ENCODE data around the gene ROR1.

Gene ROR1

GRCh38 chr1:63861052-63861691 is 87.4 kb downstream of the ROR1 start:
- no peak for ATAC-seq
- TF ChIP-seq ZFP3 (CRISPR knock-in tag; IDR thresholded peaks at IDR 0.05) (no peak), ISL1 (CRISPR knock-in tag; IDR thresholded peaks at IDR 0.05) (no peak), PATZ1 (CRISPR knock-in tag; IDR thresholded peaks at IDR 0.05; ENCODE audit: borderline replicate concordance) (no peak), TSHZ2 (CRISPR knock-in tag; IDR thresholded peaks at IDR 0.05) (no peak), ARNTL (CRISPR knock-in tag; IDR thresholded peaks at IDR 0.05; ENCODE audit: borderline replicate concordance, low read depth) (no peak), GLIS3 (CRISPR knock-in tag; IDR thresholded peaks at IDR 0.05) (no peak), BACH2 (CRISPR knock-in tag; IDR thresholded peaks at IDR 0.05; ENCODE audit: borderline replicate concordance) (no peak), ZNF8 (CRISPR knock-in tag; IDR thresholded peaks at IDR 0.05) (no peak), POU6F1 (CRISPR knock-in tag; IDR thresholded peaks at IDR 0.05; ENCODE audit: borderline replicate concordance, low read depth) (no peak), TOX (CRISPR knock-in tag; IDR thresholded peaks at IDR 0.05; ENCODE audit: borderline replicate concordance) (no peak), ZNF70 (CRISPR knock-in tag; IDR thresholded peaks at IDR 0.05) (no peak), ZFP30 (CRISPR knock-in tag; IDR thresholded peaks at IDR 0.05) (no peak), ESRRG (CRISPR knock-in tag; IDR thresholded peaks at IDR 0.05) (no peak), CSRNP3 (CRISPR knock-in tag; IDR thresholded peaks at IDR 0.05) (no peak), CREB5 (CRISPR knock-in tag; IDR thresholded peaks at IDR 0.05; ENCODE audit: low read depth) (no peak), PPARA (CRISPR knock-in tag; IDR thresholded peaks at IDR 0.05; ENCODE audit: borderline replicate concordance) (no peak), SNAI2 (CRISPR knock-in tag; IDR thresholded peaks at IDR 0.05) (no peak), CSDC2 (CRISPR knock-in tag; IDR thresholded peaks at IDR 0.05) (no peak)

- TF ChIP-seq BACH2 (CRISPR knock-in tag; IDR thresholded peaks at IDR 0.05; ENCODE audit: borderline replicate concordance) (no peak), SNAI2 (CRISPR knock-in tag; IDR thresholded peaks at IDR 0.05) (no peak), TSHZ2 (CRISPR knock-in tag; IDR thresholded peaks at IDR 0.05) (no peak), GLIS3 (CRISPR knock-in tag; IDR thresholded peaks at IDR 0.05) (no peak), PATZ1 (CRISPR knock-in tag; IDR thresholded peaks at IDR 0.05; ENCODE audit: borderline replicate concordance) (no peak), ZNF70 (CRISPR knock-in tag; IDR thresholded peaks at IDR 0.05) (no peak), TCF4 (CRISPR knock-in tag; IDR thresholded peaks at IDR 0.05; ENCODE audit: borderline replicate concordance) (no peak), ZFP3 (CRISPR knock-in tag; IDR thresholded peaks at IDR 0.05) (no peak), ZNF565 (CRISPR knock-in tag; conservative IDR thresholded peaks at IDR 0.05; ENCODE audit: low read depth) (no peak)
- ATAC-seq, result no peak
Measured at GRCh38 chr1:63863145-63863544, 89.3 kb downstream of the ROR1 start.

Measured in SK-N-SH treated with all-trans-retinoic acid at 6 μM for 48 hours (cell line).